Keratinocyte (primary cell): ENCODE measurements around the gene PSAP. TPM values are rescaled to one million over a fixed set of nuclear protein-coding genes. Genes with fewer than 3 reads are reported as not detected.

Experiments
- DNase-seq: peaks from one replicate; pipeline ENCODE4 v3.0.0-alpha.2; 2011; ENCODE audit warnings: low read depth, missing footprints, low spot score
- FAIRE-seq: peaks from 2 replicates; lab custom pipeline; 2011; peaks lifted over from hg19 to GRCh38; lab: Jason Lieb, UNC
- H2AFZ ChIP-seq: 2 replicates; pipeline ENCODE4 v1.6.0; 2012; ENCODE audit warnings: low read length, control low read depth, inconsistent platforms; ENCODE audit not compliant: control insufficient read depth
- H3K27ac ChIP-seq: 2 replicates; pipeline ENCODE4 v1.5.1; 2011; ENCODE audit warnings: low read length; ENCODE audit not compliant: control insufficient read depth, insufficient read depth
- H3K27me3 ChIP-seq: 3 replicates; pipeline ENCODE4 v1.6.0; 2011; ENCODE audit warnings: low read length; ENCODE audit not compliant: control insufficient read depth, insufficient read depth; ENCODE audit errors: extremely low read depth
- H3K36me3 ChIP-seq, 2 experiments: 2 replicates in 1 of 2; 3 replicates in 1 of 2; pipeline ENCODE4 v1.5.1; 2011; ENCODE audit warnings: low read length in 2 of 2, mild to moderate bottlenecking in 1 of 2; ENCODE audit not compliant: control insufficient read depth in 2 of 2, insufficient read depth in 2 of 2; ENCODE audit errors: extremely low read depth in 1 of 2
- H3K4me1 ChIP-seq: 3 replicates; pipeline ENCODE4 v1.5.1; 2011; ENCODE audit warnings: low read length; ENCODE audit not compliant: control insufficient read depth, insufficient read depth; ENCODE audit errors: extremely low read depth
- H3K4me2 ChIP-seq: 3 replicates; pipeline ENCODE4 v1.6.0; 2011; ENCODE audit warnings: low read depth, low read length; ENCODE audit not compliant: control insufficient read depth, insufficient read depth; ENCODE audit errors: extremely low read depth
- H3K4me3 ChIP-seq, 3 experiments: fragments of 200-600 bp in 1 of 3; sonication (generic) in 1 of 3; 2 replicates in 2 of 3; 3 replicates in 1 of 3; pipeline ENCODE4 v1.5.1; 2011 to 2016; ENCODE audit warnings: low read length in 3 of 3, mild to moderate bottlenecking in 3 of 3, control low read depth in 2 of 3, inconsistent platforms in 1 of 3, low read depth in 1 of 3, mixed read lengths in 1 of 3, mixed run types in 1 of 3, moderate library complexity in 1 of 3; ENCODE audit not compliant: control insufficient read depth in 2 of 3, insufficient read depth in 2 of 3; ENCODE audit errors: extremely low read depth in 1 of 3
- H3K79me2 ChIP-seq: 2 replicates; pipeline ENCODE4 v1.6.0; 2012; ENCODE audit warnings: low read length; ENCODE audit not compliant: control insufficient read depth, insufficient read depth
- H3K9ac ChIP-seq: 3 replicates; pipeline ENCODE4 v1.6.0; 2011; ENCODE audit warnings: low read length; ENCODE audit not compliant: control insufficient read depth, insufficient read depth; ENCODE audit errors: extremely low read depth
- H3K9me1 ChIP-seq: 3 replicates; pipeline ENCODE4 v1.6.0; 2011; ENCODE audit warnings: low read length; ENCODE audit not compliant: control insufficient read depth, insufficient read depth; ENCODE audit errors: extremely low read depth
- H3K9me3 ChIP-seq: 2 replicates; pipeline ENCODE4 v1.5.1; 2012; ENCODE audit warnings: low read depth, low read length; ENCODE audit not compliant: control insufficient read depth
- H4K20me1 ChIP-seq: 3 replicates; pipeline ENCODE4 v1.6.0; 2011; ENCODE audit warnings: low read length; ENCODE audit not compliant: control insufficient read depth, insufficient read depth; ENCODE audit errors: extremely low read depth
- EZH2 ChIP-seq: IDR thresholded peaks from one replicate; pipeline ENCODE4 v1.6.1; 2012; ENCODE audit warnings: inconsistent platforms, mild to moderate bottlenecking, low read length, moderate library complexity
- dilution Hi-C: fragments of 300-500 bp; cut with MboI; formaldehyde crosslinking; loops from one replicate; pipeline ENCODE4 v1.7.0; 2020; ENCODE audit warnings: low sequenced_read_pairs; ENCODE audit not compliant: extremely low pct_ligation_motif_present
- polyA plus RNA-seq, 5 experiments: library from polyadenylated mRNA; depleted of rRNA in 3 of 5; stranded (reverse) in 3 of 5; stranded (forward) in 1 of 5; unstranded in 1 of 5; fragments of >200 nt; gene quantifications; 1 replicate in 1 of 5; 2 replicates in 3 of 5; 3 replicates in 1 of 5; pipeline versions ENCODE4 v1.2.1 to v1.2.3, GENCODE V29; 2011 to 2012; ENCODE audit warnings: missing spikeins in 2 of 5, low read depth in 1 of 5, low replicate concordance in 1 of 5
- TF ChIP-seq, protein P1 (sequence below), 3 experiments: IDR thresholded peaks in 1 of 3; conservative IDR thresholded peaks in 1 of 3; optimal IDR thresholded peaks in 1 of 3; 2 replicates in 2 of 3; 3 replicates in 1 of 3; pipeline versions ENCODE3 to v1.5.1; 2011; ENCODE audit warnings: low read length in 3 of 3, mild to moderate bottlenecking in 3 of 3, moderate library complexity in 2 of 3, control low read depth in 1 of 3, inconsistent platforms in 1 of 3; ENCODE audit not compliant: insufficient read depth in 2 of 3; ENCODE audit errors: extremely low read depth in 1 of 3

PSAP gene
- polyA plus RNA-seq, 1 donor (not counting 4 experiments of a cell fraction or from before 2014, with no cell fraction given), result 1,075 TPM

DNA sequence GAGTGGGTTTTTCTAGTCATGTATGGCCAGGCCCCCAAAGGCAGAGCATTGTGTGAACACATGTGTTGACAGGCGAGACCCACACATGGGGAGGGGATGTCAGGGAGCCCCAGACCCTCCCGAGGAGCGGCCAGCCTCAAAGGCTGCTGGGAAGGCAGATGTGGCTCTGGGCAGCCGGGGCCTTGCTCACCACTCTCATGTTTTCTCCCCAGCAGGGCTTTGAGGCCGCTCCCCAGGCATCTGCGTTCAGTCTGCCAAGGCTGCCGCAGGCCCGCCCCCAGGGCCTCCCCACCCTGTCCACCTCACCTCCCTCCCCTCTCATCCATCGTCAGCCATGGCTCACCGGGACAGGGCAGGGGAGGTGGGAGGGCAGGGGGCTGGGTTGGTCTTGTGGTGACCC is 61.2 kb downstream of the PSAP start:
- no peaks in the 10 kb centered on the region for H3K9me1 ChIP-seq
- no peak overlapping the region for H3K4me2 ChIP-seq
- no peaks in the 10 kb centered on the region for H3K36me3 ChIP-seq
- H3K9ac ChIP-seq, result no peak overlapping the region
- no peaks in the 10 kb centered on the region for H4K20me1 ChIP-seq
- DNase-seq (no peak), FAIRE-seq (no peak)
- TF ChIP-seq EZH2, result no peak
- TF ChIP-seq, protein P1, sequence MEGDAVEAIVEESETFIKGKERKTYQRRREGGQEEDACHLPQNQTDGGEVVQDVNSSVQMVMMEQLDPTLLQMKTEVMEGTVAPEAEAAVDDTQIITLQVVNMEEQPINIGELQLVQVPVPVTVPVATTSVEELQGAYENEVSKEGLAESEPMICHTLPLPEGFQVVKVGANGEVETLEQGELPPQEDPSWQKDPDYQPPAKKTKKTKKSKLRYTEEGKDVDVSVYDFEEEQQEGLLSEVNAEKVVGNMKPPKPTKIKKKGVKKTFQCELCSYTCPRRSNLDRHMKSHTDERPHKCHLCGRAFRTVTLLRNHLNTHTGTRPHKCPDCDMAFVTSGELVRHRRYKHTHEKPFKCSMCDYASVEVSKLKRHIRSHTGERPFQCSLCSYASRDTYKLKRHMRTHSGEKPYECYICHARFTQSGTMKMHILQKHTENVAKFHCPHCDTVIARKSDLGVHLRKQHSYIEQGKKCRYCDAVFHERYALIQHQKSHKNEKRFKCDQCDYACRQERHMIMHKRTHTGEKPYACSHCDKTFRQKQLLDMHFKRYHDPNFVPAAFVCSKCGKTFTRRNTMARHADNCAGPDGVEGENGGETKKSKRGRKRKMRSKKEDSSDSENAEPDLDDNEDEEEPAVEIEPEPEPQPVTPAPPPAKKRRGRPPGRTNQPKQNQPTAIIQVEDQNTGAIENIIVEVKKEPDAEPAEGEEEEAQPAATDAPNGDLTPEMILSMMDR (optimal IDR thresholded peaks at IDR 0.05 in 1 of 3, IDR thresholded peaks at IDR 0.05 in 1 of 3, conservative IDR thresholded peaks at IDR 0.05 in 1 of 3; ENCODE audit: extremely low read depth in 1 of 3, insufficient read depth in 2 of 3, low read length in 3 of 3), result no peak
- dilution Hi-C loops, result no loop called here
- H3K9me3 ChIP-seq, result no peaks in the 10 kb centered on the region
- H3K27ac ChIP-seq, result no peak overlapping the region
- no peak overlapping the region for H3K4me3 ChIP-seq
- H3K27me3 ChIP-seq, result peaks cover 6% of the 10 kb centered on the region
- H3K4me1 ChIP-seq, result no peaks in the 10 kb centered on the region
- H2AFZ ChIP-seq, result no peak overlapping the region
- no peaks in the 10 kb centered on the region for H3K79me2 ChIP-seq

DNA sequence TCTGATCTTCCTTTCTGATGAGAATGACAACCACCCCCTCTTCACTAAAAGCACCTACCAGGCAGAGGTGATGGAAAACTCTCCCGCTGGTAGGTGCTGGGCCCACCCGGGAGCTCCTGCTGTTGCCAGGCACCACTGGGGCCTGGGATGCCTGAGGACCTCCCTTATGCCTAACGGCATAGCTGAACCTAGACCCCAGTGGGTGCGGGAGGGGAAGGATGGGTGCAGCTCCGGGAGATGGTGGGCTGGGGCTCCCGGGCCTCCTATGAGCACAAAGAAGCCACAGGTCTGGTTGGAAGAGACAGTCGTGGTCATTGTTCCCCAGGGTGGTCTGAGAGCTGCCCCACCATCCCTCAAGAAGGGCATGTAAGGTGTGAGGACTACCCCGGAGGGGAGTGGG is 62.1 kb downstream of the PSAP start:
- no peak overlapping the region for H2AFZ ChIP-seq
- H3K79me2 ChIP-seq, result no peaks in the 10 kb centered on the region
- no peak overlapping the region for H3K27ac ChIP-seq
- no peak overlapping the region for H3K9ac ChIP-seq
- H3K36me3 ChIP-seq, result no peaks in the 10 kb centered on the region
- H3K4me3 ChIP-seq, result no peak overlapping the region
- H3K9me1 ChIP-seq, result no peaks in the 10 kb centered on the region
- TF ChIP-seq, protein P1 (optimal IDR thresholded peaks at IDR 0.05 in 1 of 3, IDR thresholded peaks at IDR 0.05 in 1 of 3, conservative IDR thresholded peaks at IDR 0.05 in 1 of 3; ENCODE audit: extremely low read depth in 1 of 3, insufficient read depth in 2 of 3, low read length in 3 of 3), result no peak
- TF ChIP-seq EZH2, result no peak
- H3K4me2 ChIP-seq, result no peak overlapping the region
- H3K4me1 ChIP-seq, result no peaks in the 10 kb centered on the region
- DNase-seq, result no peak
- dilution Hi-C loops, result no loop called here
- H4K20me1 ChIP-seq, result no peaks in the 10 kb centered on the region
- peaks cover 11% of the 10 kb centered on the region for H3K27me3 ChIP-seq
- FAIRE-seq, result no peak
- no peaks in the 10 kb centered on the region for H3K9me3 ChIP-seq
